Fibroblast of skin of left biceps (primary cell): Measurements from ENCODE around the gene ECE1.

ENCODE experiments used
- DNase-seq, 2 experiments: peaks; one replicate each; pipeline ENCODE4 v3.0.0-alpha.2; 2013; ENCODE audit warnings: low read depth in 2 of 2

ECE1 gene

DNA sequence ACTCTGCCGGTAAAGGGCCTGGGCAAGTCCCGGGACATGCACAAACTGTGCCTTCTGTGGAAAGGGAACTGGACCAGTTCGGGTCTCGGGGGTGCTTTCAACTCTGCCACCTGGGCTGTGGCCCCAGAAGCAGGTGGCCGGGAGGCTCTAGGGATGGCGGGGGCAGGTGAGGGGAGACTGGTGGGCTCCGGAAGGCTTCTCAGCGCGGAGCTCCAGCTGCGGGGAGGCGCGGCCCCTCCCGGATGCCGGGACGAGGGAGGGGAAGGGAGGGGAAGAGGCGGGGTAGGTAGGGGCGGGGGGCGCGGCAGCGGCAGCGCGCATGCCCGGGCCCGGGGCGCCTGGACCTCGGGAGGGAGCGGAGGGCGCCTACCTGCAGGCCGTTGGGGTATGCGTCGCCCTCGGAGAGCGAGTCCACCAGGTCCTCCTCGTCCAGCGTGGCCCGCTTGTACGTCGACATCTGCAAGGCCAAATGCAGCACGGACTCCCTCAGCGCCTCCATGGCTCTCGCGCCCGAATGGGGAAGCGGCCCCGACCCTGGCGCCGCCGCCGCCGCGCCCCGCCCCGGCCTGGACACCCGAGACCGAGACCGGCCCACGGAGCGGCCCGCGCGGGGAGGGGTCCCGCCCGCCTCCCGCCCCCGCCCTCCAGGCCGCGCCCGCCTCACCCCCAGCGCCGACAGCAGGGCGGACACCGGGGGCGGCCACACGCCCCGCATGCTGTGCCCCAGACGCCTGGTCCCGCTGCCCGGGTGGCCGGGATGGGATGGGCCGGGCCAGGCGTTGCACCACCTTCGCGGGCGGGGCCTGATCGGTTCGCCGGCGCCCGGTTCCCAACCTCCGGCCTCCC lies at the start of gene ECE1:
Gene ECE1, minus strand, starts transcription at position 764 of the 846 bp plus-strand sequence. Its CDS starts 49 bp downstream, at position 715.
- DNase-seq: no peak

DNA sequence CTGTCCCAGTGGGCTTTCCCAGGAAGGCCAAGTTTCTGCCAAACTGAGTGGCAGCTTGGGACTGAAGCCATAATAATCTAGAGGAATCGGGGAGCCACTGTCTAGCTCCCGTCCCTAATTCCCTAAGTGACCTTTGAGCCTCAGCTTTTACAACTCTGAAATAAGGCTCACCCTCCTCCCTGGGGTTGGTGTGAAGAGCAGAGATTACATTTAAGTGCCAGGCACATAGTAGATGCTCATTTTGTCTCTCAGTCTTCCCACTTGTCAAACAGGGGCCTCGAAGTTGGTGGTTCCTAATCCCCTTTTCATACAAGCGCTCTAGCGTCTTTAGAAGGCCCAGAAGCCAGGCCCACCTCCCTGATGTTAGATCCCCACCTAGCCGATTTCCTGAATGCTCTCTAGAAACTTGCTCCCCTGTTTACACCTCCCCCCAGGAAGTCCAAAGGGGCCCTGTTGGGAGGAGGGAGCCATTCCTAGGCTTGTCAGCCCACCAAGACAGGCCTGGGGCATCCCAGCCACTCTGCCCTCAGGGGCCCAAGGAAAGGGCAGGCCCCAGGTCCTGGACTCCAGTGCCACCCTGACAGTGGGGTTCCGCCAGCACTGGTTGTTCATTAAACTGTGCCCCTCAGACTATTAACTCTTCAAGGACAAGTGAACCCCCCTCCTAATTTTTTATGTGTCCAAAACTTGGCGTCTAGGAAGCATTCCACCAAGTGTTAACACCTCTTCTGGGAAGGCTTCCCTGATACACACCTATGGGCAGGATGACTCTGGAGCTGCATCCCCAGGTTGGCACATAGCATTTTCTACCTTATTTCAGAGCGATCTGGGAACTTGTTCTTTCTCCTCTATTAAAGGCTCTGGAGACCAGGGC lies 49.3 kb upstream of the ECE1 start:
- no peak for DNase-seq

DNA sequence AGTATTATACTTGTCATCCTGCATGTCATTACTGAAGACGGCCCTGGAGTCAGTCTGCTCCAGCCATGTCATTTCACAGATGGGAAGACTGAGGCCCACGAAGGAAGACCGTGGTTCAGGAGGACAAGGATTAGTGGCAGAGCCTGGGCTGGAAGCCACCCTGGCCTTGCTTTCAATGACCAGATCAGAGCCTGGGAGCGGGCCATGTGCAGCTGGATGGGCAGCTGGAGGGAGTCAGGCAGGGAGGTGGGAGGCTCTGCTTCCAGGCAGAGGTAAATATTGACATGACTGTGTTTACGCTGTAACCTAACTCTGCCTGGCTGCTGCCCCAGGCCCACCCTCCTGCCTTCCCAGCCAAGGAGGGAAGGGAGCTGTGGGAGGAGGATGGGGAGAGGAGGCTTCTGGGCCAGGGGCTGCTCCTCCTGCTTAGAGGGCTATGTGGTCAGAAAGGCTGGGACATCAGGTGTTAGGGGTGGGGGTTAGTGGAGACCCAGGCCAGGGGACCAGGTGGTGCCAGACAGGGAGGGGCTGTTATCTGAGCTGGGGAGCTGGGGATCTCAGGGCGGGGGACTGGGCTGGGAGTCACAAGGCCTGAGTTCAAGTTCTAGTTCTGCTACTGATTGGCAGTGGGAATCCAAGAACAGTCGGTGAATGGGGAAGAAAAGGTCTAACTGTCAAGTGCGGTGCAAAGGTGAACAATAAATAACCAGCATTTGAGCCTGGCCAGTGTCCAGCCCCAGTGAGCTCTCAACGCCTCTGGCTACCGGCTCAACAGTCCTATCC lies 48.5 kb upstream of the ECE1 start:
- DNase-seq: no peak

DNA sequence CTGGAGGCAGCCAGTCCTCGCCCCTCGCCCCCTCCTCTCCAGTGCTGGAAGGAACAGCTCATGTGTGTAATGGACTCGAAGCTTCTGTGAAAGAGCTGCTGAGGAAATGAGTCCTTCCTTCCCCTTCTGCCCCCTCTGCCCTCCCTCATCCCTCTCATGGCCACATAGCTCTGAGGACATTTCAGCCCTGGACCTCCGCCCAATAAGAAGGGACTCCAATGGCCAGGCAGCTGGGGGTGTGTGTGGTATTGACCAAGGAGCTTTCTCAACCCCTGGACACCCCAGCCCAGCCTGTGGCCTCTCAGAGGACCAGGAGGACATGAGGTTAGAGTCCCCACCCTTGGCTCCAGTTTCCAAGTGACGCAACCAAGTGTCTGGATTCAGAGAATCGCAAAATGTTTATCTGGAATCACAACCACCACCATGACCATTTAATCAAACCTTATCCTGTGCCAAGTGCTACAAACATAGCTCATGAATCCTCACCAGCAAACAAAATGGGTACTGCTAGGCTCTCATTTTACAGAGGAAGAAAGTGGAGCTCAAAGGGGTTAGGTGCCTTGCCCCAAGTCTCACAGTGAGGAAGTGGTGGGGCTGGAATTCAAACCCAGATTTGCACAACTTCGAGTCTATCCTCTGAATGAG lies 47.8 kb upstream of the ECE1 start:
- no peak for DNase-seq

DNA sequence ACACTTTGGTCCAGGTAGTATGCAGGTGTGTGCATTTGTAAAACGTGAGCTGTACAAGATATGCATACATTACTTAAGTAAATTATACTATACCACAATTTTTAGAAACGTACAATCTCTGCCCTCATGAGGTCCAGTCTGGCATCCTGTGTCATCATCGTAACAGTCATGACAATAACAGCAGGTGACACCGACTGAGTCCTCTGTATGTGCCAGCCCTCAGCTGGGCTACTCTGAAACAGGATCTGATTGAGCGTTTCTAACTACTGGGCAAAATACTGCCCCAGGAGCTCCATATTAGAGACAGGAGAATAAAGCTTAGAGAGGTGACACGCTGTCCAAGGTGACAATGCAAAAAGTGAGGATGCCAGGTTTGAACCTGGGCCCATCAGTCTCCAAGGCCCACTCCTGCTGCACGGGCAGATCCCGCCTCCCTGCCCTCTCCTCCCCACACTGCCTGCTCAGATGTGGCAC lies 47.2 kb upstream of the ECE1 start:
- no peak for DNase-seq

DNA sequence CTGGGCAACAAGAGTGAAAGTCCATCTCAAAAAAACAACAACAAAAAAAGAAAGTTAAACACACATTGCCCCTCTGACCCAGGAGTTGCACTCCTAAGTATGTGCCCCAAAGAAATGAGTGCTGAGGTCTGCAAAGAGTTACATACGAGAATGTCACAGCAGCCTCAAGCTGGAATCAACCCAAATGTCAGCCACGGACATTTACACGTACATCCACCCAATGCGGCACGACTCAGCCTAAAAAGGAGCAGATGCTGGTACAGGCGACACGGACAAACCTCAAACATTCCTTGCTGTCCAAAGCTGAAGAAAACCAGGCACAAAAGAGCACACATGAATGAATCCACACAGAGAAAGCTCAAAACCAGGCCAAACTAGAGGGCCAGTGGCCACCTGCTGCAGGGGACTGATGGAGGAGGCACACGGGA lies 46.8 kb upstream of the ECE1 start:
- no peak for DNase-seq

DNA sequence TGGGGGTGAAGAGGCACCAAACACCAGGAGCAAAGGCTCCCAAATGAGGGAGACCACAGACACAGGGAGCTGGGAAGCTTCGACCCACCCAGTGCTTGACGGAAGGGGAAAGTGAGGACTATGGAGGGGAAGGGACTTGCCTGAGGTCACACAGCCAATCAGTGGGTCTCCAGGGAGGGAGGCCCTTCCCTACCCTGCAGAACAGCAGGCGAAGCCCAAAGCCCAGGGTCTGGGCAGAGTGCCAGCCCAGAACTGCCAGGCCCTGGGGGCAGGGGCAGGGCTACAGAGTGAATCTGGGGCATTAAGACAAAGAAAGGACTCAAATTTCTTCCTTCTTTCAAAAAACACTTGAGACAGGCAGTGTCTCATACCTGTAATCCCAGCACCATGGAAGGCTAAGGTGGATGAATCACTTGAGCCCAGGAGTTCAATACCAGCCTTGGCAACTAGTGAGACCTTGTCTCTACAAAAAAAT lies 45.5 kb upstream of the ECE1 start:
- no peak for DNase-seq

DNA sequence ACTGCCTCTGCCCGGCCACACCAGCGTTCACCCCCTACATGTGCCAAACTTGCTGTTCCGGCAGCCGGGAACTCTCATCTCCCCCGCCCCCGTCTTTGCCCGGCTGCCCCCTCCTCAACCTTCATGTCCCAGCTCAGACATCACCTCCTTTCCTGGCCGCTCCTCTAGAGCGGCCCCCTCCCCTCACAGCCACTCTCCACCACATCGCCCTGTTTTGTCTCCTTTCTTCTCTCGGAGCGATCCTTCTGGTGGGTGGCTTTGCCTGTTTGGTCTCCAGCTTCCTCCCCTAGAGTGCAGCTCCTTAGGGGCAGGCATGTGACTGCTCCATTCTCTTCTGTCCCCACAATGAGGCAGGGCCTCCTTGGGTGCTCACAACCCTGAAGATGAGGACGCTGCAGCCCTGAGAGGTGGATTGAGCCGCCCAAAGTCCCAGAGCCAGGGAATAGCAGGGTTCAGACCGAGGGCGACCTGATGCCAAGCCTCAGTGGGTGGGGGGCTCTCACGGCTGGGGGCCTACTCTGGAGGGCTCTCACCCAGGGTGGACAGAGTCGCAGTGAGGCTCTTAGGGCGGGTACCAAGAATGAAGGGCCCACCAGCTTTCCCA lies 44.9 kb upstream of the ECE1 start:
- DNase-seq: no peak

DNA sequence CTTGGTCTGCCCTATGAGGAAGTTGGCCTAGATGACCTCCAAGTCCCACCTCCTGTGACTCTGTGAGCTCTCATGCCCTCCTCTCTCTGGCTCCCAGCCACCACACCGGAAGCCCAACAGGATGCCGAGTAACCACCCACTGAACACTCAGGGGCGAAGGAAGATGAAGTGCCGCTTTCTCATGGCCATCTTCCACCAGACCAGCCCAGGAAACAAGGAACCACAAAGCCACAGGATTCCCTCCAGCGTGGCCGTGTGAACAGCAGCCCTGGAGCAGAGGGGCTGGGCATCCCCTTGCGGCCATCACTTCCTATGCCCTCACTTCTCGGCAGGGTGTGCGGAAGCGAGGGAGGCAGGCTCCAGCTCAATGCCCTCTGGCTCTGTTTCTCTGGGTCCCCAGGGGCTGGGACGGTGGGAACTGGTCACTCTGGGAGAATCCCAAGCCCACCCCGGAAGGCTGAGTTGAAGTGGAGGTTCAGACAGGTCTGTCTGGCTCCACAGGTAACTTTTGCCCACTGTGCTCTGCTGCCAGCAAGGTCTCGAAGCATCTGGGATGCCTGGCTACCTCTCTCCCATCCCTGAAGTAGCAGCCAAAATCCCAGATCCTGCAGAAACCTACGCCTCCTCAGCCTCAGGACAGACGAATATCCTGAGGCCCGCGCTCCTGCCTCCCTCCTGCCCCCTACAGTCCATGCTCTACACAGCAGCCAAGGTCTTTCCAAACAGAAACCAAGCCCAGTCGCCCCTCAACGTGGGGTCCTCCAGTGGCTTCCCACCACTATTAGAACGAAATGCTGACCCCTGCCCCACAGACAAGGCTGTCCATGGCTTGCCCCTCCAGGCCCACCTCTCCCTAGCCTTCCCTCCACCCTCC lies 44.2 kb upstream of the ECE1 start:
- no peak for DNase-seq

DNA sequence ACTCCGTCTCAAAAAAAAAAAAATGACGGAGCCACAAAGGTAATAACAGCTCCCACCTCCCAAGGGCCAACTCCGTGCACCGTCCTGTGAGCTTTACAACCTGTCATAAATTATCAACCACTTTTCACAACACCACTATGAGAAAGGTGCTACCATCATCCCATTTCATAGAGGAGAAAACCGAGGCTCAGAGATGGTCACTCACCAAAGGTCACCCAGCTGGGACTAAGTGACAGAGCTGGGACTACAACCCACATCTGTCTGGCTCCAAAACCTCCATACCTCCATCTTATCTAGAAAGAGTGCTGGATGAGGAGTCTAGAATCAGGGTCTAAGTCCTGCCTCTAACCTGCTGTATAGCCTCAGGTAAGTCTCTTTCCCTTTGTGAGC lies 43.6 kb upstream of the ECE1 start:
- no peak for DNase-seq

DNA sequence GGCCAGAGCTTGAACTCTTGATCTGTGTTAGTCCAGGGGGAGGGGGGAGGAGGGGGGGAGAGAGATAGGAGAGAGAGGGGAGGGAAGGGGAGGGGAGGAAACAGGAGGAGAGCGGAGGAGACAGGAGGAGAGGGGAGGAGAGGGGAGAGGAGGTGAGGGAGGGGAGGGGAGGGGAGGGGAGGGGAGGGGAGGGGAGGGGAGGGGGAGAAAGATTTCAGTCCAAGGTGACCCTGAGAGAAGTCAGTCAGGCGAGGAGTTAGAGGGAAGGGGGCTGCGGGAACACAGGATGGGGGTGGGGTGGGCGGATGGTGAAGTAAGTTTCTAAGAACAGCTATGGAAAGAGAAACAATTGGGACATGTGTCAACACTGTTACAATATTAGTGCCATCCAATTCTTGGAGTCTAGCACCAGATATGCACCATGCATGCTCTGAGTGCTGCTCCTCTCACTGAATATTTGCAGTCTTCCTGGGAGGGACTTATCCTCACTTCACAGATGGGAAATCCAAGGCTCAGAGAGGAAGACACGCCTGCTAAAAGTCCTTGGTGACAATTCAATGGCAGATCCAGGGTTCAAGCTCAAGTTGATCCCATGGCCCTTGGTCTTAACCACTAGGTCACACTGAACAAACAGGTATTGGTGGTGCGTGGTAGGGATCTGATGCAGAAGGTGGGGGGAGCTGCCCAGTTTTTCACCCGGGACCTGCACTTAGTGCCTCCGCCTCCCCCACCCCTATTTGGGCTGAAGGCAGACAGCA lies 42.5 kb upstream of the ECE1 start:
- no peak for DNase-seq

DNA sequence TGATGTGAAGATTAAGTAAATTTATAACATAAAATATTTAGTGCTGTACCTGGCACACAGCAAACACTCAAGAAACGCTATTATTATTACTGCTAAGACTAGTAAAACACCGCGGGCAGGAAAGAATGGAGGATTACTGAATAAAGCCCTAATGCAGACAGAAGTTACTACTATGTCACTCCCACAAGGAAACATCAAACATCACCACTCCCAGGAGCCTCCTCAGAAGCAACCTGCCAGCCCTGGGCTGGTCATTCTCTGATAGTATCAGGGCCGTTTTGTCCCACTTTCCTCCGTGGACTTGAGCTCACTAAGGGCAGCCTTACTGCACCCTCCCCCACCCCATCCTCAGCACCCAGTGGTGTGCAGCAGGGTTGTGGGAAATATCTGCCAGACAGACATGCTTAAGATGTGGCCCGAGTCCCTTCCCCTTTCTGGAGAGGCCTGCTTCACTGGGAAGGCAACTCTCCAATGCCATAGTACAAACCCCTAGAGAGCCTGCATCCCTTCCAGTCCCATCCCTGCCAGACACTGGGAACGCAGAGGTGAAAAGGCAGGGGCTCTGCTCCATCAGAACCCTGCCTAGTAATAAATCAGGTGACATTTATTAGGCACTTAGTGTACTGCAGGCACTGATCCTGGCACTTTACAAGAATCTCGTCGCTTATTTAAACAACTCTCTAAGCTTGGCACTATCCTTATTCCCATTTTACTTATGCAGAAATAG lies 41.7 kb upstream of the ECE1 start:
- DNase-seq: no peak

DNA sequence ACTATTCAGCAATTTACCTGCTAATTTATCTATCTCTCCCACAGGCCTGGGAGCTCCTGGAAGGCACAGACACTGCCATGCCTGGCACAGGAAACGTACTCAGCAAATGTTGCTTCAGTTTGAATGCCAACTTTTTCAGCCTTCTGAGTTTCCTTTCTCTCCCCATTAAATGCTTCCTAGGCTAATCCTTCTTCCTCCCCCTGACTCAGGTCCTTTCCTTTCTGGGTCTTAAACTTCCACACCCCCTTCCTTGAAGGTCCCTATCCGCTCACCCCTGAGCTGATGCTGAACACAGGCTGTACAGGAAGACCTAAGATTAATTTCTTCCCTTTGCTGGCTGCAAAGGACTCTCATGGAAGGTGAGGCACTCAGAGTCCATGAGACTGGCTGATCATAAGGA lies 40.3 kb upstream of the ECE1 start:
- DNase-seq: no peak

DNA sequence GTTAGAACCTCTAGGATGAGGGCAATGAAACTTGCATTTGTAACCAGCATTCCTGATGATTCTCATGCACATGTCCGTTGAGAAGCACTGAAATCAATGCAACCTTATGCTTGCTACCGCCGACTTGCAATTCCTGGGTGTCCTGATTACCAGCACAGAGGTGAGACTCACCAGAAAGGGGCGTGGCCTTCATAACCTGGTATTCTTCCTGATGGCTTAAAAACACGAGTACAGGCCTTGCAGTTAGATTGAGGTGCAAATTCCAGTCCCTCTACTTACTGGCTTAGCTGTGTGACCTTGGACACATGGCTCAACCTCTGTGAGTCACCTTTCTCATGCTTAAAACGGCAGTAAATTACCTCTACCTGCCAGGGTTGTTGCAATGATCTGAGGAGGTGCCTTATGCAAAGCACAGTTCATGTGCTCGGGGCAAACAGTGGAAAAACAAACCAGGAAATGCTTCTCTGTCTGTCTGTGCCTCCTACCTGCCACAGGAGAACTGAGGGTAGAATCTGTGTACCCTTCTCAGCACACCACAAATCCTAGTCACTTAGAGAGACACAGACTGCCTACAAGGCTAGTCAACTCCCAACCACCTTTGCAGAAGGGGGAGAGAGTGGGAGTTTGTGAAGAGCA lies 39.1 kb upstream of the ECE1 start:
- no peak for DNase-seq

DNA sequence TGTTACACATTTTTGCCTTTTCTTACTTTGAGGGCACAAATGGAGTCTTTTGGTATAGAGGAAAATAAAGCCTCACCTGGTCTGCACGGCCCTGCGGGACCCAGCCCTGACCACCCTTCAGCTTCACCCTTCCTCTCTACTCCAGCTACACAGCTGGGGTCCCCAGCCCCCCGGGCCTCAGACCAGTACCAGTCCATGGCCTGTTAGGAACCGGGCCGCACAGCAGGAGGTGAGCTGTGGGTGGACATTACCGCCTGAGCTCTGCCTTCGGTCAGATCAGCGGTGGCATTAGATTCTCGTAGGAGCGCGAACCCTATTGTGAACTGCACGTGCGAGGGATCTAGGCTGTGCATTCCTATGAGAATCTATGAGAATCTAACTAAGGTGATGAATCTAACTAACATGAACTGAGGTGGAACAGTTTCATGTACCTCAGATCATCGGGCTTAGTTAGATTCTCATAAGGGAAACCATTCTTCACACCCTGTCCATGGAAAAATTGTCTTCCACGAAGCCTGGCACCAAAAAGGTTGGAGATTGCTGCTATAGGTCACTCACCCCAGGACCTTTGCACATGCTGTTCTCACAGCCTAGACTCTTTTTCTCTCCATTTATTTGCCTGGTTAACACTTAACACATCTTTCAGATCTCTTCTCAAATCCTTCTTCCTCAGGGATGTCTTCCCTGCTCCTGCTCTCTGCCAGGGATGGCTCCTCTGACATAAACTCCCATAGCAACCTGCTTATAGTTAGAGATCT lies 37.5 kb upstream of the ECE1 start:
- DNase-seq: no peak

DNA sequence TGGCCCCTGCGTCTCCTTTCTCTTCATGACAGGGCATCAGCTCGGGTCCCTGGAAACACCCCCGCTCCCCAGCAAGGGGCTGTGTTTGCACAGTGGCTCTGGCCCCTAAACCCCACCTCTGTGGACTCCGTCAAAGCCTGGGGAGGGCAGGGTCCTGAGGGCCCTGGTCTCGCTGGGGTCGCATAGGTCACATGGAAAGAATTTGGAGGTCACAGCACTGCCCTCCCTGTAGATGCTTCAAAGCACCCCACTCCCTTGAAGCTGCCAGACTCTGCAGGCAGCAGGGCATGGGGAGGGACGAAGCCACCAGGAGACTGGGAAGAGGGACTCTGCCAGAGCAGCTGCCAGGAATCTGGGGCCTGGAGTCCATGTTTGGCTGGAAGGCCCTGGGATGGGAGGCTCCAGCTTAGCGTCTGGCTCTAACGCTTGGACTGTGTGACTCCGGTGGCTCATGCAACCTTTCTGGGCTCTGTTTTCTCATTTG lies 36.6 kb upstream of the ECE1 start:
- DNase-seq: no peak
